ENCODE data around the gene HDAC4. TPM values are rescaled to one million over a fixed set of nuclear protein-coding genes. Genes with fewer than 3 reads are reported as not detected.

The HDAC4 gene
- total and polyA plus RNA-seq, 2 of the 4 experiments (the other 2 are of a cell fraction): 4.1 to 7.2 TPM

- DNase-seq (no peak), ATAC-seq (ENCODE audit: low read depth) (no peak)
- Histone ChIP-seq H3K79me1 (ENCODE audit: low read depth in 1 of 2, low read length in 2 of 2) (no peaks in the 10 kb centered on the region; a peak in 1 of 4 replicates), H3K4me2 (ENCODE audit: low read depth, low read length) (no peak overlapping the region), H4K8ac (ENCODE audit: low read depth in 2 of 2, low read length in 2 of 2) (no peak overlapping the region), H3K27ac (ENCODE audit: insufficient read depth, low read length) (no peak overlapping the region), H3K9me1 (ENCODE audit: insufficient read depth, low read length) (peaks cover 10% of the 10 kb centered on the region), H4K20me1 (ENCODE audit: insufficient read depth, low read length) (no peaks in the 10 kb centered on the region; the same call in 1 of the 2 replicates), H3K9ac (ENCODE audit: low read depth, low read length) (no peak overlapping the region), H3K4me1 (ENCODE audit: control insufficient read depth, insufficient read depth, low read length) (no peaks in the 10 kb centered on the region), H3K4me3 (ENCODE audit: insufficient read depth, low read depth, low read length) (no peak overlapping the region), H3K56ac (ENCODE audit: extremely low read depth, insufficient read depth, low read length) (no peak overlapping the region), H4K5ac (ENCODE audit: low read depth, low read length) (no peak overlapping the region), H3K36me3 (ENCODE audit: control insufficient read depth, insufficient read depth, low read length) (peaks cover 57% of the 10 kb centered on the region), H2BK5ac (ENCODE audit: low read depth, low read length, poor library complexity, severe bottlenecking) (no peak overlapping the region), H2AK9ac (replicated peaks; ENCODE audit: low read depth, low read length, poor library complexity) (no peak overlapping the region), H3K27me3 (ENCODE audit: control insufficient read depth, insufficient read depth, low read length) (no peaks in the 10 kb centered on the region), H3K9me3 (ENCODE audit: control insufficient read depth, insufficient read depth, low read length) (no peaks in the 10 kb centered on the region), H3K14ac (replicated peaks; ENCODE audit: low read depth, low read length) (no peak overlapping the region), H3K4ac (ENCODE audit: low read depth, low read length) (no peak overlapping the region), H2AK5ac (ENCODE audit: low read depth, low read length) (no peak overlapping the region), H2BK120ac (ENCODE audit: low read depth, low read length) (no peak overlapping the region), H2BK15ac (ENCODE audit: low read depth, low read length) (no peak overlapping the region), H3K23ac (ENCODE audit: low read depth, low read length) (no peak overlapping the region), H3K18ac (ENCODE audit: low read depth, low read length) (no peak overlapping the region), H2AFZ (replicated peaks; ENCODE audit: low read length, poor library complexity) (no peak overlapping the region), H4K91ac (ENCODE audit: insufficient read depth, low read depth, low read length) (no peak overlapping the region), H2BK20ac (ENCODE audit: low read depth, low read length) (no peak overlapping the region)
- POLR2A ChIA-PET (ENCODE audit: unreplicated experiment): no interaction called here
- in situ Hi-C loops (cut with MboI; ENCODE audit: low sequenced_read_pairs) (loop anchor here (25.0 kb wide), 1 partner anchor 838 kb away; no protein-coding TSS in a partner anchor), intact Hi-C loops (cut with micrococcal nuclease) (no loop called here), dilution Hi-C loops (cut with HindIII; ENCODE audit: low sequenced_read_pairs, unreplicated experiment) (no loop called here)
- TF ChIP-seq CEBPB (IDR thresholded peaks at IDR 0.05; ENCODE audit: low read depth, low read length) (no peak), BHLHE40 (IDR thresholded peaks at IDR 0.05; ENCODE audit: low read depth, low read length) (no peak), MAFK (IDR thresholded peaks at IDR 0.05; ENCODE audit: low read depth, low read length) (no peak), SMC3 (IDR thresholded peaks at IDR 0.05; ENCODE audit: low read depth, low read length) (no peak), MXI1 (IDR thresholded peaks at IDR 0.05; ENCODE audit: borderline replicate concordance, low read depth, low read length) (no peak), CHD1 (IDR thresholded peaks at IDR 0.05; ENCODE audit: low read depth, low read length) (no peak)
- TF ChIP-seq, protein P1, sequence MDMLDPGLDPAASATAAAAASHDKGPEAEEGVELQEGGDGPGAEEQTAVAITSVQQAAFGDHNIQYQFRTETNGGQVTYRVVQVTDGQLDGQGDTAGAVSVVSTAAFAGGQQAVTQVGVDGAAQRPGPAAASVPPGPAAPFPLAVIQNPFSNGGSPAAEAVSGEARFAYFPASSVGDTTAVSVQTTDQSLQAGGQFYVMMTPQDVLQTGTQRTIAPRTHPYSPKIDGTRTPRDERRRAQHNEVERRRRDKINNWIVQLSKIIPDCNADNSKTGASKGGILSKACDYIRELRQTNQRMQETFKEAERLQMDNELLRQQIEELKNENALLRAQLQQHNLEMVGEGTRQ (IDR thresholded peaks at IDR 0.05; ENCODE audit: low read depth, low read length): no peak
- CTCF ChIA-PET: no interaction called here
- BruUV-seq (replicated peaks): no TSS peak
- 96% methylated on average over 5 of the region's 17 CpGs; no CpG with 5 or more reads in 1 of the 2 experiments for WGBS, 2 experiments (ENCODE audit: extremely low coverage in 2 of 2, insufficient read length in 1 of 2)
Measured at GRCh38 chr2:239149501-239149900, 251.3 kb downstream of the HDAC4 start.

Measured in IMR-90 (cell line).